Left lung (tissue), 10 donors: ENCODE data around the gene GALNS. TPM values are rescaled to one million over a fixed set of nuclear protein-coding genes. Genes with fewer than 3 reads are reported as not detected.

Source experiments
- ATAC-seq: fragments of 200-7000 bp; cut with Tn5 transposase; one replicate; pipeline ENCODE4 v1.9.1; 2020; ENCODE audit warnings: moderate library complexity
- DNase-seq, 4 donors: peaks; one replicate each; pipeline ENCODE4 v3.0.0-alpha.2; 2013 to 2020
- H3K27ac ChIP-seq, 2 donors: fragments of 200-600 bp; sonication (generic) in 1 of 2; one replicate each; pipeline versions ENCODE4 v1.5.0 to v1.8.0; 2020 to 2021
- H3K27me3 ChIP-seq, 2 donors: fragments of 200-600 bp; sonication (generic) in 1 of 2; one replicate each; pipeline versions ENCODE4 v1.5.0 to v1.8.0; 2020 to 2021
- H3K36me3 ChIP-seq, 2 donors: fragments of 200-600 bp; sonication (generic) in 1 of 2; one replicate each; pipeline versions ENCODE4 v1.5.0 to v1.8.0; 2020 to 2021
- H3K4me1 ChIP-seq, 2 donors: fragments of 200-600 bp; one replicate each; pipeline ENCODE4 v1.8.0; 2021
- H3K4me3 ChIP-seq, 2 donors: fragments of 200-600 bp; sonication (generic) in 1 of 2; one replicate each; pipeline versions ENCODE4 v1.5.0 to v1.8.0; 2020 to 2021; ENCODE audit warnings: mild to moderate bottlenecking in 1 of 2
- H3K9me3 ChIP-seq, 2 donors: fragments of 200-600 bp; sonication (generic) in 1 of 2; one replicate each; pipeline versions ENCODE4 v1.5.0 to v1.8.0; 2020 to 2021
- intact Hi-C, 2 donors: fragments of 100-400 bp; cut with DNase I; formaldehyde crosslinking; loops; one replicate each; pipeline versions ENCODE4 v1.11.2 to v1.14.2; 2022
- polyA plus RNA-seq, 6 donors: library from polyadenylated mRNA; unstranded; fragments of 120-200 nt; gene quantifications; one replicate each; pipeline ENCODE4 v1.2.1, GENCODE V29; 2013; ENCODE audit not compliant: insufficient read length in 6 of 6
- total RNA-seq, 2 donors: library from RNA; stranded (reverse); fragmentation: NEBNext Ultra II Directional; extraction: Animal tissue kit (Norgen Biotek cat#: 25700); gene quantifications; one replicate each; pipeline ENCODE4 v1.2.1, GENCODE V29; 2021
- TF ChIP-seq, protein P1 (sequence below), 2 donors: fragments of 200-600 bp; sonication (generic) in 1 of 2; IDR thresholded peaks; one replicate each; pipeline versions ENCODE4 v1.5.0 to v1.8.0; 2021; ENCODE audit warnings: antibody characterized with exemption in 2 of 2
- donor health status: DM: no; HTN: yes; CAD: no.
- donor health status: DM: no; HTN: no; CAD: no.

GALNS gene
- total and polyA plus RNA-seq, 8 donors = 23.8 to 46.5 (median 31.9) TPM

DNA sequence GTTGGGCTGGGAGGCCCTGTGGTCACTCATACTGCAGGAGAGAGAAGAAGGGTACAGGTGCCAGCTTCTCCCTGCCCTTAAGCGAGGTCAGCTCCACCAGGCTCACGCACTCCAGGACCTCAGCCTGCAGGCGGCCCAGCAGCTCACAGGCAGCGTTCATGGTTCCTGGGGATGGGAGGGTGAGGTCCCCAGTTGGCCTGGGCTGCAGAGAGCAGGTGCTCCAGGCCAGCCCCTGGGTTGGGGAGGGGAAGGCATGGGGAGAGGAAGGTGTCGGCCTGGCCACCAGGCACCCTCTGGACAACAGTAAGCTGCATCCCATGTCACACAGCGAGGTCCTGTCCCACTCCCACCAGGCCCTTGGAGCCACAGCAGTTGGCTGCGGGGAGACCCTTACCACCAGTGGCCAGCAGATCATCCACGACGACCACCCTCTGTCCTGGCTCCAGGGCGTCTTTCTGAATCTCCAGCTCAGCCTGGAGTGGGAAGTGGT is 47.0 kb downstream of the GALNS start:
- ATAC-seq (no peak), DNase-seq (no peak)
- TF ChIP-seq, protein P1, sequence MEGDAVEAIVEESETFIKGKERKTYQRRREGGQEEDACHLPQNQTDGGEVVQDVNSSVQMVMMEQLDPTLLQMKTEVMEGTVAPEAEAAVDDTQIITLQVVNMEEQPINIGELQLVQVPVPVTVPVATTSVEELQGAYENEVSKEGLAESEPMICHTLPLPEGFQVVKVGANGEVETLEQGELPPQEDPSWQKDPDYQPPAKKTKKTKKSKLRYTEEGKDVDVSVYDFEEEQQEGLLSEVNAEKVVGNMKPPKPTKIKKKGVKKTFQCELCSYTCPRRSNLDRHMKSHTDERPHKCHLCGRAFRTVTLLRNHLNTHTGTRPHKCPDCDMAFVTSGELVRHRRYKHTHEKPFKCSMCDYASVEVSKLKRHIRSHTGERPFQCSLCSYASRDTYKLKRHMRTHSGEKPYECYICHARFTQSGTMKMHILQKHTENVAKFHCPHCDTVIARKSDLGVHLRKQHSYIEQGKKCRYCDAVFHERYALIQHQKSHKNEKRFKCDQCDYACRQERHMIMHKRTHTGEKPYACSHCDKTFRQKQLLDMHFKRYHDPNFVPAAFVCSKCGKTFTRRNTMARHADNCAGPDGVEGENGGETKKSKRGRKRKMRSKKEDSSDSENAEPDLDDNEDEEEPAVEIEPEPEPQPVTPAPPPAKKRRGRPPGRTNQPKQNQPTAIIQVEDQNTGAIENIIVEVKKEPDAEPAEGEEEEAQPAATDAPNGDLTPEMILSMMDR (IDR thresholded peaks at IDR 0.05) = no peak
- intact Hi-C loops = no loop called here
- Histone ChIP-seq H3K9me3 (no peaks in the 10 kb centered on the region), H3K4me3 (no peak overlapping the region), H3K27ac (no peak overlapping the region), H3K27me3 (peaks cover 0 to under 1% of the 10 kb centered on the region in 2 donors), H3K36me3 (peaks cover 0 to 32% of the 10 kb centered on the region in 2 donors), H3K4me1 (peaks cover 15 to 45% of the 10 kb centered on the region in 2 donors)

DNA sequence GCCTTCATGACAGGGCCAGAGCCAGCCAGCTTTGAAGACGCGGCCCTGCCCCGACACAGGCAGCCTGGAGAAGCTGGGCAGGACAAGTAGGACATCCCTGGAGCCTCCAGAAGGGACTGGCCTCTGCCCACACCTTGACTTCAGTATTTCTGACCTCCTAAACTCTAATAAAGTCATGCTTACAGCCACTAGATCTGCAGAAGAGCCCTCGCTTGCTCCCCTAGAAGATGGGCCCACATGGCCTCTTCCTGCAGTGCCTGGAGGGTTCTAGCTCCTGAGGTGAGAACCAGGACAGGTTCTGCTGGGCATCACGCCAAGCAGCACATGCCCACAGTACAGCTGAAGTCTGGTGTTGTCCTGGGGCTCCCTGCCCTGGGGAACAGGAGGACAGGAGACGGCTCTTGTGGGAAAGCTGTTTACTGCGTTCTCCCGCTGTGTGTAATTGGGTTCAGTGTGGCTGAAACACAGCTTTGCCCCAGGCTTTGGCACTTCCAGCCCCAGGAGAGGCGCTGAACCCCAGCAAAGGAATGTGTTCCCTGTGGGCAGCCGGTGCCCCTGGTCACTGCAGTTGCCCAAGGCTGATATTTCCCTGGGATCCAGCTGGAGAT is 47.6 kb downstream of the GALNS start:
- intact Hi-C loops = no loop called here

DNA sequence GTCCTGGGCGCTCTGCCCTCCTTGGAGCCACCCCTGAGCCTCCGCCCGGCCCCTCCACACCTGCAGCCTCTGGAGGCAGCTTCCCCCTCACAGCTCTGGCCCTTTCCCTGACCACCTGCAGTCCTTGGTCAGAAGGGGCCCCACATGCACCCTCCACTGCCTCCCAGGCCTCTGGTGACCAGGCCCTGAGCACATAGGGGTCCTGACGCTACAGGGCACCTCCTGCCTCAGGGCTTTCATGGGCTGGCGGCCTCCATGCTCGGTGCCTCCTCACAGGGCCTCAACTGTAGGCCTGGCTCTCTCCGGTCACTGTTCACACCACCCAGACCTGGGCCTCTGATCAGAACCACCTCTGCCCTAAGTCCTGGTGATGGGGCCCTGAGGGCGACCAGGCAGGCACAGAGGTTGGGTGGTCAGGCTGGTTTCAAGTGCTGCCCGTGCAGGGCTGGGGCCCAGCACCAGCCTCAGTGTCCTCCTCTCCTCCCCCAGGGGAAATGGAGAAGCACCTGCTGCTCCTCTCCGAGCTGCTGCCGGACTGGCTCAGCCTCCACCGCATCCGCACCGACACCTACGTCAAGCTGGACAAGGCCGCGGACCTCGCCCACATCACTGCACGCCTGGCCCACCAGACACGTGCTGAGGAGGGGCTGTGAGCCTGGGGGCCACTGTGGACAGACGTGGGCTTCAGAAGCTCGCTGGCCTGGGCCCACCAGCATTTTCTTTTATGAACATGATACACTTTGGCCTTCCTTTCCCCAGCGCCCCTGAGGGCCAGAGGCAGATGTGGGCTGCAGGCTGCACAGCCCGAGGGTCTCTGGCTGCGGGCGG is 48.9 kb downstream of the GALNS start:
- DNase-seq (no peak), ATAC-seq (no peak)
- Histone ChIP-seq H3K27me3 (peaks cover 0 to 8% of the 10 kb centered on the region in 2 donors), H3K9me3 (no peaks in the 10 kb centered on the region), H3K4me3 (no peak overlapping the region), H3K4me1 (peaks cover 17 to 52% of the 10 kb centered on the region in 2 donors), H3K27ac (no peak overlapping the region), H3K36me3 (peaks cover 0 to 32% of the 10 kb centered on the region in 2 donors)
- TF ChIP-seq, protein P1 (IDR thresholded peaks at IDR 0.05) = no peak
- intact Hi-C loops = no loop called here

More for the DNA sequence above, 47.6 kb downstream of the GALNS start:
- ATAC-seq (no peak), DNase-seq (no peak)
- Histone ChIP-seq H3K27me3 (peaks cover 0 to 6% of the 10 kb centered on the region in 2 donors), H3K36me3 (peaks cover 0 to 32% of the 10 kb centered on the region in 2 donors), H3K9me3 (no peaks in the 10 kb centered on the region), H3K4me3 (no peak overlapping the region), H3K4me1 (peaks cover 17 to 51% of the 10 kb centered on the region in 2 donors), H3K27ac (no peak overlapping the region)
- TF ChIP-seq, protein P1 (IDR thresholded peaks at IDR 0.05) = no peak

DNA sequence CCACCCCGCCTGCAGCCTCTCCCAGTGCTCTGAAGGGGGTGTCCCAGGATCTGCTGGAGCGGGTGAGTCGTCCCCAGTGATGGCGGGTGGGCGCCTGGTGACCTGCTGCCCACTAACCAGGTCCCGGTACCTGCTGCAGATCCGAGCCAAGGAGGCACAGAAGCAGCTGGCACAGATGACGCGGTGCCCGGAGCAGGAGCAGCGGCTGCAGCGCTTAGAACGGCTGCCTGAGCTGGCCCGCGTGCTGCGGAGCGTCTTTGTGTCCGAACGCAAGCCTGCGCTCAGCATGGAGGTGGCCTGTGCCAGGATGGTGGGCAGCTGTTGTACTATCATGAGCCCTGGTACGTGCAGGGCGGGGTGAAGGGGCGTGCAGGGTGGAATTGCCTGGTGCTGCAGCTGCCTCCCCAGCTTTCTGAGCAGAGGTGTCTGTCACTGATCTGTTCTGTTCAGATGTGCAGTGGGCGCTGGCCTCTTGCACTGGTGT is 49.6 kb downstream of the GALNS start:
- TF ChIP-seq, protein P1 (IDR thresholded peaks at IDR 0.05) = no peak
- ATAC-seq = no peak
- DNase-seq = no peak
- Histone ChIP-seq H3K9me3 (no peaks in the 10 kb centered on the region), H3K27me3 (peaks cover 0 to 8% of the 10 kb centered on the region in 2 donors), H3K27ac (no peak overlapping the region), H3K4me1 (peaks cover 17 to 52% of the 10 kb centered on the region in 2 donors), H3K4me3 (no peak overlapping the region), H3K36me3 (peaks cover 0 to 32% of the 10 kb centered on the region in 2 donors)
- intact Hi-C loops = no loop called here
